Keratinocyte (primary cell): ENCODE results near the gene GJC1. TPM values are rescaled to one million over a fixed set of nuclear protein-coding genes. Genes with fewer than 3 reads are reported as not detected.

ENCODE experiments used
- DNase-seq: peaks from one replicate; pipeline ENCODE4 v3.0.0-alpha.2; 2011; ENCODE audit warnings: low read depth, missing footprints, low spot score
- FAIRE-seq: peaks from 2 replicates; lab custom pipeline; 2011; peaks lifted over from hg19 to GRCh38; lab: Jason Lieb, UNC
- H2AFZ ChIP-seq: 2 replicates; pipeline ENCODE4 v1.6.0; 2012; ENCODE audit warnings: low read length, control low read depth, inconsistent platforms; ENCODE audit not compliant: control insufficient read depth
- H3K27ac ChIP-seq: 2 replicates; pipeline ENCODE4 v1.5.1; 2011; ENCODE audit warnings: low read length; ENCODE audit not compliant: control insufficient read depth, insufficient read depth
- H3K27me3 ChIP-seq: 3 replicates; pipeline ENCODE4 v1.6.0; 2011; ENCODE audit warnings: low read length; ENCODE audit not compliant: control insufficient read depth, insufficient read depth; ENCODE audit errors: extremely low read depth
- H3K36me3 ChIP-seq, 2 experiments: 2 replicates in 1 of 2; 3 replicates in 1 of 2; pipeline ENCODE4 v1.5.1; 2011; ENCODE audit warnings: low read length in 2 of 2, mild to moderate bottlenecking in 1 of 2; ENCODE audit not compliant: control insufficient read depth in 2 of 2, insufficient read depth in 2 of 2; ENCODE audit errors: extremely low read depth in 1 of 2
- H3K4me1 ChIP-seq: 3 replicates; pipeline ENCODE4 v1.5.1; 2011; ENCODE audit warnings: low read length; ENCODE audit not compliant: control insufficient read depth, insufficient read depth; ENCODE audit errors: extremely low read depth
- H3K4me2 ChIP-seq: 3 replicates; pipeline ENCODE4 v1.6.0; 2011; ENCODE audit warnings: low read depth, low read length; ENCODE audit not compliant: control insufficient read depth, insufficient read depth; ENCODE audit errors: extremely low read depth
- H3K4me3 ChIP-seq, 3 experiments: fragments of 200-600 bp in 1 of 3; sonication (generic) in 1 of 3; 2 replicates in 2 of 3; 3 replicates in 1 of 3; pipeline ENCODE4 v1.5.1; 2011 to 2016; ENCODE audit warnings: low read length in 3 of 3, mild to moderate bottlenecking in 3 of 3, control low read depth in 2 of 3, inconsistent platforms in 1 of 3, low read depth in 1 of 3, mixed read lengths in 1 of 3, mixed run types in 1 of 3, moderate library complexity in 1 of 3; ENCODE audit not compliant: control insufficient read depth in 2 of 3, insufficient read depth in 2 of 3; ENCODE audit errors: extremely low read depth in 1 of 3
- H3K79me2 ChIP-seq: 2 replicates; pipeline ENCODE4 v1.6.0; 2012; ENCODE audit warnings: low read length; ENCODE audit not compliant: control insufficient read depth, insufficient read depth
- H3K9ac ChIP-seq: 3 replicates; pipeline ENCODE4 v1.6.0; 2011; ENCODE audit warnings: low read length; ENCODE audit not compliant: control insufficient read depth, insufficient read depth; ENCODE audit errors: extremely low read depth
- H3K9me1 ChIP-seq: 3 replicates; pipeline ENCODE4 v1.6.0; 2011; ENCODE audit warnings: low read length; ENCODE audit not compliant: control insufficient read depth, insufficient read depth; ENCODE audit errors: extremely low read depth
- H3K9me3 ChIP-seq: 2 replicates; pipeline ENCODE4 v1.5.1; 2012; ENCODE audit warnings: low read depth, low read length; ENCODE audit not compliant: control insufficient read depth
- H4K20me1 ChIP-seq: 3 replicates; pipeline ENCODE4 v1.6.0; 2011; ENCODE audit warnings: low read length; ENCODE audit not compliant: control insufficient read depth, insufficient read depth; ENCODE audit errors: extremely low read depth
- EZH2 ChIP-seq: IDR thresholded peaks from one replicate; pipeline ENCODE4 v1.6.1; 2012; ENCODE audit warnings: inconsistent platforms, mild to moderate bottlenecking, low read length, moderate library complexity
- dilution Hi-C: fragments of 300-500 bp; cut with MboI; formaldehyde crosslinking; loops from one replicate; pipeline ENCODE4 v1.7.0; 2020; ENCODE audit warnings: low sequenced_read_pairs; ENCODE audit not compliant: extremely low pct_ligation_motif_present
- polyA plus RNA-seq, 5 experiments: library from polyadenylated mRNA; depleted of rRNA in 3 of 5; stranded (reverse) in 3 of 5; stranded (forward) in 1 of 5; unstranded in 1 of 5; fragments of >200 nt; gene quantifications; 1 replicate in 1 of 5; 2 replicates in 3 of 5; 3 replicates in 1 of 5; pipeline versions ENCODE4 v1.2.1 to v1.2.3, GENCODE V29; 2011 to 2012; ENCODE audit warnings: missing spikeins in 2 of 5, low read depth in 1 of 5, low replicate concordance in 1 of 5
- TF ChIP-seq, protein P1 (sequence below), 3 experiments: IDR thresholded peaks in 1 of 3; conservative IDR thresholded peaks in 1 of 3; optimal IDR thresholded peaks in 1 of 3; 2 replicates in 2 of 3; 3 replicates in 1 of 3; pipeline versions ENCODE3 to v1.5.1; 2011; ENCODE audit warnings: low read length in 3 of 3, mild to moderate bottlenecking in 3 of 3, moderate library complexity in 2 of 3, control low read depth in 1 of 3, inconsistent platforms in 1 of 3; ENCODE audit not compliant: insufficient read depth in 2 of 3; ENCODE audit errors: extremely low read depth in 1 of 3

GJC1 gene
- polyA plus RNA-seq, 1 donor (not counting 4 experiments of a cell fraction or from before 2014, with no cell fraction given), result 11.1 TPM

- Histone ChIP-seq H4K20me1 (no peaks in the 10 kb centered on the region), H3K9ac (no peak overlapping the region), H3K9me1 (no peaks in the 10 kb centered on the region), H3K4me1 (peaks cover 7% of the 10 kb centered on the region), H3K4me3 (no peak overlapping the region), H2AFZ (no peak overlapping the region), H3K36me3 (no peaks in the 10 kb centered on the region), H3K27me3 (peaks cover 11% of the 10 kb centered on the region), H3K9me3 (no peaks in the 10 kb centered on the region), H3K4me2 (no peak overlapping the region), H3K79me2 (no peaks in the 10 kb centered on the region), H3K27ac (no peak overlapping the region)
- dilution Hi-C loops, result no loop called here
- DNase-seq (no peak), FAIRE-seq (no peak)
- TF ChIP-seq EZH2, result no peak
- TF ChIP-seq, protein P1, sequence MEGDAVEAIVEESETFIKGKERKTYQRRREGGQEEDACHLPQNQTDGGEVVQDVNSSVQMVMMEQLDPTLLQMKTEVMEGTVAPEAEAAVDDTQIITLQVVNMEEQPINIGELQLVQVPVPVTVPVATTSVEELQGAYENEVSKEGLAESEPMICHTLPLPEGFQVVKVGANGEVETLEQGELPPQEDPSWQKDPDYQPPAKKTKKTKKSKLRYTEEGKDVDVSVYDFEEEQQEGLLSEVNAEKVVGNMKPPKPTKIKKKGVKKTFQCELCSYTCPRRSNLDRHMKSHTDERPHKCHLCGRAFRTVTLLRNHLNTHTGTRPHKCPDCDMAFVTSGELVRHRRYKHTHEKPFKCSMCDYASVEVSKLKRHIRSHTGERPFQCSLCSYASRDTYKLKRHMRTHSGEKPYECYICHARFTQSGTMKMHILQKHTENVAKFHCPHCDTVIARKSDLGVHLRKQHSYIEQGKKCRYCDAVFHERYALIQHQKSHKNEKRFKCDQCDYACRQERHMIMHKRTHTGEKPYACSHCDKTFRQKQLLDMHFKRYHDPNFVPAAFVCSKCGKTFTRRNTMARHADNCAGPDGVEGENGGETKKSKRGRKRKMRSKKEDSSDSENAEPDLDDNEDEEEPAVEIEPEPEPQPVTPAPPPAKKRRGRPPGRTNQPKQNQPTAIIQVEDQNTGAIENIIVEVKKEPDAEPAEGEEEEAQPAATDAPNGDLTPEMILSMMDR (optimal IDR thresholded peaks at IDR 0.05 in 1 of 3, IDR thresholded peaks at IDR 0.05 in 1 of 3, conservative IDR thresholded peaks at IDR 0.05 in 1 of 3; ENCODE audit: extremely low read depth in 1 of 3, insufficient read depth in 2 of 3, low read length in 3 of 3), result no peak
These were observed 49.1 kb downstream of the GJC1 start for GRCh38 chr17:44780845-44781480.

- TF ChIP-seq, protein P1 (optimal IDR thresholded peaks at IDR 0.05 in 1 of 3, IDR thresholded peaks at IDR 0.05 in 1 of 3, conservative IDR thresholded peaks at IDR 0.05 in 1 of 3; ENCODE audit: extremely low read depth in 1 of 3, insufficient read depth in 2 of 3, low read length in 3 of 3), result no peak
- no peak for TF ChIP-seq EZH2
- H3K4me1 ChIP-seq, result peaks cover 10% of the 10 kb centered on the region
- no peak overlapping the region for H3K4me2 ChIP-seq
- dilution Hi-C loops, result no loop called here
- no peak overlapping the region for H3K9ac ChIP-seq
- no peak for DNase-seq
- H4K20me1 ChIP-seq, result no peaks in the 10 kb centered on the region
- H3K36me3 ChIP-seq, result no peaks in the 10 kb centered on the region
- no peaks in the 10 kb centered on the region for H3K9me1 ChIP-seq
- peaks cover 11% of the 10 kb centered on the region for H3K27me3 ChIP-seq
- no peak for FAIRE-seq
- no peak overlapping the region for H3K27ac ChIP-seq
- H2AFZ ChIP-seq, result no peak overlapping the region
- H3K79me2 ChIP-seq, result no peaks in the 10 kb centered on the region
- no peak overlapping the region for H3K4me3 ChIP-seq
- no peaks in the 10 kb centered on the region for H3K9me3 ChIP-seq
These were observed 49.9 kb downstream of the GJC1 start for GRCh38 chr17:44780161-44780560.
